ENCODE measurements around the gene CASP2. TPM values are rescaled to one million over a fixed set of nuclear protein-coding genes. Genes with fewer than 3 reads are reported as not detected.

The CASP2 gene
- polyA plus RNA-seq, 1 of the 3 experiments (the other 2 are of a cell fraction): 19.7 TPM

DNA sequence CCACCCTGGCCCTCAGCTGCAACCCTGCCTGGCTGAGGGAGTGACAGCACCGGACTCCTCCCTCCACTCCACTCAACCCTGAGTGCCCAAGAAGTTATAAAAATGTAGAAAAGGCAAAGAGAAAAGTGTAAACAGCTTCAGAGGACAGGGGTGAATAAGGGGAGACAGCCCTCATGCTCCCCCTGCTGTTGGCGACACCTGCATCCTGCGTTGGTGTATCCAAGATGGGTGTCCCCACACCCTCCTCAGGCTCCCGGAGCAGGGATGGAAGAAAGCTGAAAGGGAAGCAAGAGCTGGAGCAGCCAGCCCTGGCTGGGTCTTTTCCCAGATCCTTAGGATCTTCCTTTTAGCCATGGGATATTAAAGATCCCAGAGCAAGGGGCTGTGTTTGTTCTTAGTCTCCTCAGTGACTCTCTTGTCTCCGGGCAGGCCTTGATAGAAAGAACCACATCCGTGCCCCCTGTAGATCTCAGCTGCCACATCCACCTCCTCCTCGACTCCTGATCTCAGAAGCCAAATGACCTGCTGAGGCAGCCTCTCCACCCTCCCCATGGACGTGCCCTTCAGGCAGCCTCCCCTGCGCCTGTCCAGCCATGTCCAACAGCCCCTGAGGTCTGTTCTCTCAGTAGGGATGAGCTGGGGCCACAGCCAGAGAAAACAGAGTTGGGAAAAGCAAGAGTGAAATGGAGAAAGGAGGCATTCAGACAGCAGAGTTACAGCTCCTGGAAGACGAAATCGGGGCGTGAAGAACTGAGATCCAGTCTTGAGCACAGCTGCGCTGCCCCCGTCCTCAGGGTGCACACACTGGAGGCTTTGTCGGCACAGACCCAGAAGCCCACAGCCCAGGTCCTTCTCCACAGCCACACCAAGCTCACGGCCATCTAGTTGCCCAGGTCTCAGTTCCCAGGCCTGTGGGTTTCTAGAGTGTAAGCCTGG lies 67.6 kb downstream of the CASP2 start:
- no peaks in the 10 kb centered on the region for H3K4me1 ChIP-seq (ENCODE audit: control insufficient read depth in 1 of 2, insufficient read depth in 2 of 2, low read depth in 1 of 2, low read length in 1 of 2)
- no peak for TF ChIP-seq GABPA (IDR thresholded peaks at IDR 0.05; ENCODE audit: low read depth)
- TF ChIP-seq FOXM1 (IDR thresholded peaks at IDR 0.05; ENCODE audit: low read depth): no peak
- TF ChIP-seq, protein P1, sequence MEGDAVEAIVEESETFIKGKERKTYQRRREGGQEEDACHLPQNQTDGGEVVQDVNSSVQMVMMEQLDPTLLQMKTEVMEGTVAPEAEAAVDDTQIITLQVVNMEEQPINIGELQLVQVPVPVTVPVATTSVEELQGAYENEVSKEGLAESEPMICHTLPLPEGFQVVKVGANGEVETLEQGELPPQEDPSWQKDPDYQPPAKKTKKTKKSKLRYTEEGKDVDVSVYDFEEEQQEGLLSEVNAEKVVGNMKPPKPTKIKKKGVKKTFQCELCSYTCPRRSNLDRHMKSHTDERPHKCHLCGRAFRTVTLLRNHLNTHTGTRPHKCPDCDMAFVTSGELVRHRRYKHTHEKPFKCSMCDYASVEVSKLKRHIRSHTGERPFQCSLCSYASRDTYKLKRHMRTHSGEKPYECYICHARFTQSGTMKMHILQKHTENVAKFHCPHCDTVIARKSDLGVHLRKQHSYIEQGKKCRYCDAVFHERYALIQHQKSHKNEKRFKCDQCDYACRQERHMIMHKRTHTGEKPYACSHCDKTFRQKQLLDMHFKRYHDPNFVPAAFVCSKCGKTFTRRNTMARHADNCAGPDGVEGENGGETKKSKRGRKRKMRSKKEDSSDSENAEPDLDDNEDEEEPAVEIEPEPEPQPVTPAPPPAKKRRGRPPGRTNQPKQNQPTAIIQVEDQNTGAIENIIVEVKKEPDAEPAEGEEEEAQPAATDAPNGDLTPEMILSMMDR (IDR thresholded peaks at IDR 0.05): peak; percentile 13; the same call in 1 of the 2 replicates
- no peak overlapping the region for H3K4me3 ChIP-seq (ENCODE audit: low read depth in 2 of 2, low read length in 1 of 2)
- CTCF ChIA-PET: interaction anchor here (0.7 to 2.0 kb wide), 8 partner anchors 9 to 821 kb away, joined by 3 to 6 read pairs (median 4); partner anchors contain the start of gene GSTK1
- WGBS (ENCODE audit: low lambda C conversion rate): 84% methylated on average over 14 of the region's 16 CpGs
- H3K27ac ChIP-seq (ENCODE audit: low read depth in 2 of 2, low read length in 1 of 2): no peak overlapping the region
- H2AFZ ChIP-seq (ENCODE audit: low read depth): no peak overlapping the region
- H4K20me1 ChIP-seq (ENCODE audit: insufficient read depth): no peaks in the 10 kb centered on the region
- POLR2A ChIA-PET: no interaction called here
- H3K27me3 ChIP-seq (ENCODE audit: insufficient read depth): no peaks in the 10 kb centered on the region
- no peak overlapping the region for H3K4me2 ChIP-seq
- H3K9me2 ChIP-seq: no peaks in the 10 kb centered on the region
- no peaks in the 10 kb centered on the region for H3K79me2 ChIP-seq (ENCODE audit: insufficient read depth)
- H3K9ac ChIP-seq: no peak overlapping the region
- no peaks in the 10 kb centered on the region for H3K9me3 ChIP-seq
- H3K36me3 ChIP-seq (replicated peaks in 1 of 2; ENCODE audit: control insufficient read depth in 1 of 2, insufficient read depth in 2 of 2, low read length in 1 of 2): peaks cover 0 to 27% of the 10 kb centered on the region in 2 experiments
- peak; percentile 45 for DNase-seq
- no peaks in the 10 kb centered on the region for H3F3A ChIP-seq (replicated peaks; ENCODE audit: insufficient read depth)

DNA sequence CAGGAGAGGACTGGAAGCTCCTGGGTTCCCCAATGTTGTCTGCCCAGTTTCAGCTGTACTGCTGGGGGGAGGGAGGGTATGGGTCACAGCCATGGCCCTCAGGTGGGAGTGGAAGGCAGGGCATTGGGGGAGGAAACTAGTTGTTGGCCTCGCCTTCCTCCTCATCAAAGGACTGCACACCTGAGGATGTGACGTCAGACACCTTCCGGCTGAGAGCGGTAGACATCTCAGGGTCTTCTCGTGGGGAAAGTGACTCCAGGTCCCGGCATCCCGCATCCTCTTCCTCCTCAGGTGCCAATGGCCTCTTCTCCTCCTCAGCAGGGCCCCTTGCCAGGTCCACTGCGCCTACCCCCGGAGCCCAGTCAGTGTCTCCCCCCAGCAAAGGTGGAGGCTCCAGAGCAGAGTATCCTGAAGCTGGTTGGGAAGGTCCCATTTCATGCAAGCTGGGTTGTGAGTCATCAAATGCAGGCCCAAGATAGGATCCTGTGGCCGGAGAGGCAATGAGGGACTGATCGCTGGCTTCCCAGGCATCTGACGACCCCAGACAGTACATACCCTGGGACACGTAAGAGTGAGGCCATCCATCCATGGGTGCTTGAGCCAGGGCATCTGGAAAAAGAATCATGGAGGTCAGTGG lies 68.4 kb downstream of the CASP2 start:
- Histone ChIP-seq H3K9ac (no peak overlapping the region), H3K9me3 (no peaks in the 10 kb centered on the region), H3F3A (replicated peaks; ENCODE audit: insufficient read depth) (no peaks in the 10 kb centered on the region), H2AFZ (ENCODE audit: low read depth) (no peak overlapping the region), H3K4me1 (ENCODE audit: control insufficient read depth in 1 of 2, insufficient read depth in 2 of 2, low read depth in 1 of 2, low read length in 1 of 2) (no peaks in the 10 kb centered on the region; a peak in 1 of 4 replicates), H3K4me3 (ENCODE audit: low read depth in 2 of 2, low read length in 1 of 2) (no peak overlapping the region), H3K4me2 (no peak overlapping the region), H3K79me2 (ENCODE audit: insufficient read depth) (no peaks in the 10 kb centered on the region), H3K36me3 (replicated peaks in 1 of 2; ENCODE audit: control insufficient read depth in 1 of 2, insufficient read depth in 2 of 2, low read length in 1 of 2) (peaks cover 0 to 27% of the 10 kb centered on the region in 2 experiments), H3K27me3 (ENCODE audit: insufficient read depth) (no peaks in the 10 kb centered on the region), H3K9me2 (no peaks in the 10 kb centered on the region), H4K20me1 (ENCODE audit: insufficient read depth) (no peaks in the 10 kb centered on the region), H3K27ac (ENCODE audit: low read depth in 2 of 2, low read length in 1 of 2) (no peak overlapping the region)
- 80% methylated on average over 10 of the region's 13 CpGs for WGBS (ENCODE audit: low lambda C conversion rate)
- ChIA-PET POLR2A (interaction anchor here (1.6 kb wide), 1 partner anchor 8 kb away, joined by 3 read pairs; no protein-coding TSS in a partner anchor), CTCF (interaction anchor here (0.9 to 2.0 kb wide), 3 partner anchors 24 to 822 kb away, joined by 3 to 6 read pairs (median 4); no protein-coding TSS in a partner anchor)
- TF ChIP-seq NRF1 (IDR thresholded peaks at IDR 0.05; ENCODE audit: low read depth, low read length) (no peak), YY1 (IDR thresholded peaks at IDR 0.05; ENCODE audit: low read depth) (no peak), RFX5 (IDR thresholded peaks at IDR 0.05; ENCODE audit: low read length) (no peak), RXRA (IDR thresholded peaks at IDR 0.05; ENCODE audit: borderline replicate concordance, low read depth) (no peak), ELF1 (IDR thresholded peaks at IDR 0.05) (no peak), EZH2phosphoT487 (IDR thresholded peaks at IDR 0.05; ENCODE audit: borderline replicate concordance, low read depth) (no peak)
- TF ChIP-seq, protein P1 (IDR thresholded peaks at IDR 0.05): no peak
- TF ChIP-seq, protein P2, sequence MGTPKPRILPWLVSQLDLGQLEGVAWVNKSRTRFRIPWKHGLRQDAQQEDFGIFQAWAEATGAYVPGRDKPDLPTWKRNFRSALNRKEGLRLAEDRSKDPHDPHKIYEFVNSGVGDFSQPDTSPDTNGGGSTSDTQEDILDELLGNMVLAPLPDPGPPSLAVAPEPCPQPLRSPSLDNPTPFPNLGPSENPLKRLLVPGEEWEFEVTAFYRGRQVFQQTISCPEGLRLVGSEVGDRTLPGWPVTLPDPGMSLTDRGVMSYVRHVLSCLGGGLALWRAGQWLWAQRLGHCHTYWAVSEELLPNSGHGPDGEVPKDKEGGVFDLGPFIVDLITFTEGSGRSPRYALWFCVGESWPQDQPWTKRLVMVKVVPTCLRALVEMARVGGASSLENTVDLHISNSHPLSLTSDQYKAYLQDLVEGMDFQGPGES (IDR thresholded peaks at IDR 0.05; ENCODE audit: low read depth, low read length): no peak
- no peak for DNase-seq

Measured in SK-N-SH (cell line).